GM12801 (cell line): Measurements from ENCODE around the gene RDH13.

ENCODE experiments used
- CTCF ChIP-seq: IDR thresholded peaks from one replicate; pipeline ENCODE4 v1.5.1; 2011; ENCODE audit warnings: control low read depth; ENCODE audit not compliant: insufficient read length; ENCODE audit errors: extremely low read depth

Gene RDH13, protein sequence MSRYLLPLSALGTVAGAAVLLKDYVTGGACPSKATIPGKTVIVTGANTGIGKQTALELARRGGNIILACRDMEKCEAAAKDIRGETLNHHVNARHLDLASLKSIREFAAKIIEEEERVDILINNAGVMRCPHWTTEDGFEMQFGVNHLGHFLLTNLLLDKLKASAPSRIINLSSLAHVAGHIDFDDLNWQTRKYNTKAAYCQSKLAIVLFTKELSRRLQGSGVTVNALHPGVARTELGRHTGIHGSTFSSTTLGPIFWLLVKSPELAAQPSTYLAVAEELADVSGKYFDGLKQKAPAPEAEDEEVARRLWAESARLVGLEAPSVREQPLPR

GRCh38 chr19:55062735-55063491 lies at the start of gene RDH13:
Gene RDH13 (minus strand): TSS chr19:55063148. CDS start chr19:55063032, 116 bp downstream.
- TF ChIP-seq CTCF: no peak

- TF ChIP-seq CTCF: no peak
These were observed 49.4 kb upstream of the RDH13 start for GRCh38 chr19:55112246-55112776.

- no peak for TF ChIP-seq CTCF
These were observed 48.4 kb upstream of the RDH13 start for GRCh38 chr19:55111238-55111831.

GRCh38 chr19:55109527-55110291 lies 46.8 kb upstream of the RDH13 start:
- TF ChIP-seq CTCF: no peak

GRCh38 chr19:55106591-55106990 lies 43.6 kb upstream of the RDH13 start:
- no peak for TF ChIP-seq CTCF

DNA sequence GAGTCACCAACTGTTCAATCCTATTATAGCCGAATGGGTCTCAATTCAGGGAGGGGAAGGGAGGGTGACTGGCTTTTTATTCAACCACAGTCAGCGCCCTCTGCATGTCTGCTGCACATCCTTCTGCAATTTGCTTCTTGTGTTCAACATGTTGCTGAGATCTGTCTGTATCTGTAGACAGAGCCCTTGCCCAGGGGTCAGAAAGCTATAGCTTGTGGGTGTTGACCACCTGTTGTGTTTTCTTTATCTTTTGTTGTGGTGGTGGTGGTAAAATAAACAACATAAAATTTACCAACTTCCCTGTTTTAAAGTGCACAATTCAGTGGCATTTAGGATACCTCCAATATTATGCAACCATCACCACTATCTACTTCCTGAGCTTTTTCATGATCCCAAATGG lies 42.3 kb upstream of the RDH13 start:
- TF ChIP-seq CTCF: no peak

DNA sequence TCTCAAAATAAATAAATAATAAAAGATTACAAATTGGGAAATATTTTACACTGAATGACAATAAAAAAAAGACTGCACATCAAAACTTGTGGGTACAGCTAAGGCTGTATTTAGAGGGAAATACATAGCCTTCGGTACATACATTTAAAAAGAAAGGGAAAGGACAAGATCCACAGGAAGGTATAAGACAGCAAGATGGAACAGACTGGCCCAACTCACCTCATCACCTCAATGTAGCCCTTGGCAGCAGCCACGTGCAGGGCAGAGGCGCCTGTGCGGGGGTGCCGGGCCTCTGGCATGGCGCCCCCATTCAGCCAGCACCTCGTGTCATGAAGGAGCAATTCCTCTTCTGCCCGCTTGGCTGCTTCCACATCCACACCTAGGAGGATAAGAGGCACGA lies 40.2 kb upstream of the RDH13 start:
- no peak for TF ChIP-seq CTCF
